ENCODE measurements around the gene PTPN9.

DNA sequence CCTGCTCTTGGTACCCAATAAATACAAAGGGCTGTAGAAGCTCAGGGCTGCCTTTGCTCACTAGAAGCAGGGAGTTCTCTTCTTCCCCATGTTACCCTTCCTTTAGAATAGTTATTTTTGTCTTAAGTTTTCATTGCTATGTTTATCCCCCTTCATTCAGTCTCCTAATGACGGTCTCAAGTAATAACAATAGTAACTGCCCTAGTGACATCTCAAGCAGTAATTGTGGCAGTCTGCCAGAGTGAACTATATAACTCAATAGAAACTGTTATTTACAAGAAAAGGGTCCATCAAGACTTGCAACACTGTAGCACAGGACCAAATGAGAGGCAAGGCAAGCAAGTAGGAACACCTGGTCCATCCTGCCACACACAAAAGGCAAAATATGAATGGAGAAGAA, 95.2 kb downstream of the PTPN9 start:
- TF ChIP-seq, protein P1, sequence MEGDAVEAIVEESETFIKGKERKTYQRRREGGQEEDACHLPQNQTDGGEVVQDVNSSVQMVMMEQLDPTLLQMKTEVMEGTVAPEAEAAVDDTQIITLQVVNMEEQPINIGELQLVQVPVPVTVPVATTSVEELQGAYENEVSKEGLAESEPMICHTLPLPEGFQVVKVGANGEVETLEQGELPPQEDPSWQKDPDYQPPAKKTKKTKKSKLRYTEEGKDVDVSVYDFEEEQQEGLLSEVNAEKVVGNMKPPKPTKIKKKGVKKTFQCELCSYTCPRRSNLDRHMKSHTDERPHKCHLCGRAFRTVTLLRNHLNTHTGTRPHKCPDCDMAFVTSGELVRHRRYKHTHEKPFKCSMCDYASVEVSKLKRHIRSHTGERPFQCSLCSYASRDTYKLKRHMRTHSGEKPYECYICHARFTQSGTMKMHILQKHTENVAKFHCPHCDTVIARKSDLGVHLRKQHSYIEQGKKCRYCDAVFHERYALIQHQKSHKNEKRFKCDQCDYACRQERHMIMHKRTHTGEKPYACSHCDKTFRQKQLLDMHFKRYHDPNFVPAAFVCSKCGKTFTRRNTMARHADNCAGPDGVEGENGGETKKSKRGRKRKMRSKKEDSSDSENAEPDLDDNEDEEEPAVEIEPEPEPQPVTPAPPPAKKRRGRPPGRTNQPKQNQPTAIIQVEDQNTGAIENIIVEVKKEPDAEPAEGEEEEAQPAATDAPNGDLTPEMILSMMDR (conservative IDR thresholded peaks at IDR 0.05; ENCODE audit: low read depth, low read length) = no peak
- TF ChIP-seq BHLHE40 (IDR thresholded peaks at IDR 0.05; ENCODE audit: low read depth, low read length) = no peak
- TF ChIP-seq FOS (IDR thresholded peaks at IDR 0.05; ENCODE audit: low read depth, low read length) = no peak
- no peak for TF ChIP-seq POLR2A (IDR thresholded peaks at IDR 0.05; ENCODE audit: low read depth, low read length)
- TF ChIP-seq MAZ (IDR thresholded peaks at IDR 0.05; ENCODE audit: borderline replicate concordance, low read depth, low read length) = no peak
- no peak for TF ChIP-seq SMC3 (IDR thresholded peaks at IDR 0.05; ENCODE audit: low read depth, low read length)
- no peak for TF ChIP-seq ELK1 (IDR thresholded peaks at IDR 0.05; ENCODE audit: borderline replicate concordance, low read depth, low read length)
- TF ChIP-seq RAD21 (IDR thresholded peaks at IDR 0.05; ENCODE audit: low read length) = no peak
- no peak for TF ChIP-seq RFX5 (IDR thresholded peaks at IDR 0.05; ENCODE audit: low read depth, low read length)
- TF ChIP-seq, protein P2, sequence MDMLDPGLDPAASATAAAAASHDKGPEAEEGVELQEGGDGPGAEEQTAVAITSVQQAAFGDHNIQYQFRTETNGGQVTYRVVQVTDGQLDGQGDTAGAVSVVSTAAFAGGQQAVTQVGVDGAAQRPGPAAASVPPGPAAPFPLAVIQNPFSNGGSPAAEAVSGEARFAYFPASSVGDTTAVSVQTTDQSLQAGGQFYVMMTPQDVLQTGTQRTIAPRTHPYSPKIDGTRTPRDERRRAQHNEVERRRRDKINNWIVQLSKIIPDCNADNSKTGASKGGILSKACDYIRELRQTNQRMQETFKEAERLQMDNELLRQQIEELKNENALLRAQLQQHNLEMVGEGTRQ (IDR thresholded peaks at IDR 0.05; ENCODE audit: low read depth, low read length) = no peak
